Activated CD8-positive, alpha-beta memory T cell treated with anti-CD3 and anti-CD28 coated beads, Interleukin-2, amount 50 U/mL, for 4 hours (primary cell): ENCODE data around the gene TMEM214.

Experiments used
- DNase-seq: peaks from one replicate; pipeline ENCODE4 v3.0.0-alpha.2; 2020

TMEM214 gene

GRCh38 chr2:27086724-27087593, 54.2 kb downstream of the TMEM214 start, which contains the start of gene KHK:
TSS of gene KHK (plus strand) at chr2:27086772. CDS start at chr2:27087260, 488 bp downstream.
- no peak for DNase-seq

- no peak for DNase-seq
Observed at GRCh38 chr2:27087823-27088410, 55.2 kb downstream of the TMEM214 start.

- DNase-seq, result no peak
Observed at GRCh38 chr2:27088634-27089033, 55.9 kb downstream of the TMEM214 start.

- no peak for DNase-seq
Observed at GRCh38 chr2:27089111-27089954, 56.6 kb downstream of the TMEM214 start.
